HCT116 (cell line): ENCODE measurements around the gene PRKAB2. TPM values are rescaled to one million over a fixed set of nuclear protein-coding genes. Genes with fewer than 3 reads are reported as not detected.

ENCODE experiments used
- ATAC-seq: fragments of 200-7000 bp; cut with Tn5 transposase; 2 replicates; pipeline ENCODE4 v1.9.1; 2020; ENCODE audit warnings: mild to moderate bottlenecking, moderate library complexity
- BruUV-seq: library from RNA; stranded (reverse); fragments of 400-500 nt; replicated peaks from 2 replicates; lab custom pipeline; 2021; lab: Mats Ljungman, UMichigan
- CTCF ChIA-PET: fragments of 300-600 bp; sonication (Branson Sonifier 250); formaldehyde crosslinking; loops from one replicate; lab custom pipeline; 2021; ENCODE audit warnings: antibody characterized with exemption; lab: Charles Lee
- POLR2A ChIA-PET: fragments of 300-600, 350-600 bp; sonication (Branson Sonifier 250); formaldehyde crosslinking; loops from one replicate; lab custom pipeline; 2021; ENCODE audit warnings: antibody characterized with exemption; lab: Charles Lee
- RAD21 ChIA-PET, 2 experiments: fragments of 300-600 bp; sonication (Branson Sonifier 250); formaldehyde crosslinking; loops; one replicate each; lab custom pipeline; 2023; ENCODE audit warnings: low total read pairs in 2 of 2; ENCODE audit not compliant: uncharacterized antibody in 2 of 2, unreplicated experiment in 2 of 2, low non-redundant PET in 1 of 2; lab: Charles Lee
- DNase-seq: peaks from one replicate; pipeline ENCODE4 v3.0.0-alpha.2; 2010; ENCODE audit warnings: low read depth, low spot score
- H2AFZ ChIP-seq: fragments of 200-600 bp; shearing (Covaris generic), sonication (generic); 2 replicates; pipeline ENCODE4 v1.6.1; 2017; ENCODE audit warnings: low read depth, mixed run types, mixed read lengths, antibody characterized with exemption, low read length; ENCODE audit not compliant: poor library complexity, severe bottlenecking
- H3K27ac ChIP-seq: 2 replicates; pipeline ENCODE4 v1.5.1; 2012; ENCODE audit warnings: low read depth, low read length
- H3K27me3 ChIP-seq: fragments of 200-600 bp; sonication (generic); 2 replicates; pipeline ENCODE4 v1.6.1; 2016; ENCODE audit warnings: mixed run types, low read length, mixed read lengths; ENCODE audit not compliant: insufficient read depth
- H3K36me3 ChIP-seq, 2 experiments: fragments of 200-500 bp in 1 of 2; fragments of 200-600 bp in 1 of 2; sonication (Bioruptor generic) in 1 of 2; sonication (generic) in 1 of 2; 2 replicates each; pipeline versions ENCODE4 v1.5.1 to v1.6.1; 2014 to 2016; ENCODE audit warnings: low read length in 2 of 2, inconsistent platforms in 1 of 2, mixed read lengths in 1 of 2, mixed run types in 1 of 2; ENCODE audit not compliant: insufficient read depth in 2 of 2, control insufficient read depth in 1 of 2
- H3K4me1 ChIP-seq, 2 experiments: fragments of 200-600 bp in 1 of 2; sonication (generic) in 1 of 2; 2 replicates each; pipeline versions ENCODE4 v1.5.1 to v1.6.1; 2012 to 2017; ENCODE audit warnings: low read length in 2 of 2, inconsistent platforms in 1 of 2, mild to moderate bottlenecking in 1 of 2, mixed read lengths in 1 of 2, mixed run types in 1 of 2, moderate library complexity in 1 of 2; ENCODE audit not compliant: insufficient read depth in 2 of 2, control insufficient read depth in 1 of 2
- H3K4me2 ChIP-seq: fragments of 200-600 bp; sonication (generic); 2 replicates; pipeline ENCODE4 v1.6.1; 2017; ENCODE audit warnings: mixed run types, low read length, mixed read lengths
- H3K4me3 ChIP-seq, 2 experiments: fragments of 200-600 bp in 1 of 2; sonication (generic) in 1 of 2; replicated peaks in 1 of 2; 2 replicates each; pipeline ENCODE4 v1.5.1; 2011 to 2016; ENCODE audit warnings: low read length in 2 of 2, control low read depth in 1 of 2, low read depth in 1 of 2, mild to moderate bottlenecking in 1 of 2, mixed read lengths in 1 of 2, mixed run types in 1 of 2
- H3K79me2 ChIP-seq: fragments of 200-600 bp; sonication (generic); 2 replicates; pipeline ENCODE4 v1.6.1; 2017; ENCODE audit warnings: mild to moderate bottlenecking, mixed run types, low read length, moderate library complexity, mixed read lengths; ENCODE audit not compliant: insufficient read depth
- H3K9ac ChIP-seq: fragments of 200-600 bp; sonication (generic); 2 replicates; pipeline ENCODE4 v1.6.1; 2016; ENCODE audit warnings: low read length, mixed read lengths
- H3K9me2 ChIP-seq: fragments of 200-600 bp; sonication (generic), shearing (Covaris generic); 2 replicates; pipeline ENCODE4 v1.6.1; 2017; ENCODE audit warnings: mixed run types, mild to moderate bottlenecking, moderate library complexity; ENCODE audit not compliant: insufficient read depth
- H3K9me3 ChIP-seq, 2 experiments: fragments of 200-500 bp in 1 of 2; fragments of 200-600 bp in 1 of 2; sonication (Bioruptor generic) in 1 of 2; sonication (generic) in 1 of 2; 2 replicates each; pipeline ENCODE4 v1.6.1; 2014 to 2017; ENCODE audit warnings: low read length in 2 of 2, mixed read lengths in 2 of 2, inconsistent platforms in 1 of 2, low read depth in 1 of 2, mild to moderate bottlenecking in 1 of 2, mixed run types in 1 of 2, moderate library complexity in 1 of 2; ENCODE audit not compliant: control insufficient read depth in 1 of 2, insufficient read depth in 1 of 2
- H4K20me1 ChIP-seq: fragments of 200-600 bp; sonication (generic), shearing (Covaris generic); 2 replicates; pipeline ENCODE4 v1.6.1; 2017; ENCODE audit warnings: mixed run types, mild to moderate bottlenecking, moderate library complexity; ENCODE audit not compliant: insufficient read depth
- CBX3 ChIP-seq: IDR thresholded peaks from 2 replicates; pipeline ENCODE4 v1.6.1; 2012; ENCODE audit warnings: low read depth
- CEBPB ChIP-seq: IDR thresholded peaks from 2 replicates; pipeline ENCODE4 v1.6.1; 2012; ENCODE audit warnings: low read depth
- EGR1 ChIP-seq: IDR thresholded peaks from 2 replicates; pipeline ENCODE4 v1.6.1; 2012; ENCODE audit warnings: low read depth
- ELF1 ChIP-seq: IDR thresholded peaks from 2 replicates; pipeline ENCODE4 v1.6.1; 2012; ENCODE audit warnings: low read depth, borderline replicate concordance
- EZH2phosphoT487 ChIP-seq: fragments of 200-600 bp; IDR thresholded peaks from 2 replicates; pipeline ENCODE4 v1.6.1; 2018; ENCODE audit warnings: antibody characterized with exemption, borderline replicate concordance
- JUND ChIP-seq: IDR thresholded peaks from 2 replicates; pipeline ENCODE4 v1.6.1; 2012
- POLR2A ChIP-seq: IDR thresholded peaks from 2 replicates; pipeline ENCODE4 v1.7.0; 2011; ENCODE audit warnings: borderline replicate concordance; ENCODE audit not compliant: insufficient read depth, insufficient read length; ENCODE audit errors: extremely low read depth
- POLR2AphosphoS5 ChIP-seq: IDR thresholded peaks from 2 replicates; pipeline ENCODE4 v1.6.1; 2011; ENCODE audit warnings: mild to moderate bottlenecking, low read depth, low read length, moderate library complexity
- RAD21 ChIP-seq: IDR thresholded peaks from 2 replicates; pipeline ENCODE4 v1.6.1; 2012; ENCODE audit warnings: low read depth, mild to moderate bottlenecking
- SIN3A ChIP-seq: IDR thresholded peaks from 2 replicates; pipeline ENCODE4 v1.6.1; 2012; ENCODE audit warnings: low read depth
- SRF ChIP-seq: IDR thresholded peaks from 2 replicates; pipeline ENCODE4 v1.6.1; 2012; ENCODE audit warnings: low read depth
- TCF7L2 ChIP-seq: IDR thresholded peaks from 2 replicates; pipeline ENCODE4 v1.7.0; 2011; ENCODE audit warnings: borderline replicate concordance, inconsistent platforms; ENCODE audit not compliant: insufficient read depth, insufficient read length; ENCODE audit errors: extremely low read depth
- YY1 ChIP-seq: IDR thresholded peaks from 2 replicates; pipeline ENCODE4 v1.6.1; 2011; ENCODE audit warnings: low read length, low read depth, moderate library complexity, mild to moderate bottlenecking; ENCODE audit not compliant: insufficient replicate concordance; ENCODE audit errors: extremely low read depth
- intact Hi-C: fragments of 100-400 bp; cut with micrococcal nuclease; formaldehyde crosslinking; loops from 2 replicates; pipeline ENCODE4 v1.10.0; 2022
- total RNA-seq: library from RNA; stranded (reverse); gene quantifications from one replicate; pipeline ENCODE4 v1.2.1, GENCODE V29; 2021; ENCODE audit not compliant: unreplicated experiment
- TF ChIP-seq, protein P1 (sequence below), 3 experiments: fragments of 200-600 bp in 1 of 3; sonication (generic) in 1 of 3; IDR thresholded peaks in 2 of 3; conservative IDR thresholded peaks in 1 of 3; 2 replicates each; pipeline ENCODE4 v1.5.1; 2012 to 2017; ENCODE audit warnings: low read depth in 2 of 3, low read length in 2 of 3, antibody characterized with exemption in 1 of 3, borderline replicate concordance in 1 of 3, control low read depth in 1 of 3, mild to moderate bottlenecking in 1 of 3, mixed read lengths in 1 of 3, mixed run types in 1 of 3, moderate library complexity in 1 of 3; ENCODE audit not compliant: insufficient read depth in 1 of 3
- TF ChIP-seq, protein P2 (sequence below): IDR thresholded peaks from 2 replicates; pipeline ENCODE4 v1.6.1; 2012
- TF ChIP-seq, protein P3 (sequence below): IDR thresholded peaks from 2 replicates; pipeline ENCODE4 v1.6.1; 2012

The PRKAB2 gene
- total RNA-seq, 1 experiment from 2014 or later = 10.9 TPM

DNA sequence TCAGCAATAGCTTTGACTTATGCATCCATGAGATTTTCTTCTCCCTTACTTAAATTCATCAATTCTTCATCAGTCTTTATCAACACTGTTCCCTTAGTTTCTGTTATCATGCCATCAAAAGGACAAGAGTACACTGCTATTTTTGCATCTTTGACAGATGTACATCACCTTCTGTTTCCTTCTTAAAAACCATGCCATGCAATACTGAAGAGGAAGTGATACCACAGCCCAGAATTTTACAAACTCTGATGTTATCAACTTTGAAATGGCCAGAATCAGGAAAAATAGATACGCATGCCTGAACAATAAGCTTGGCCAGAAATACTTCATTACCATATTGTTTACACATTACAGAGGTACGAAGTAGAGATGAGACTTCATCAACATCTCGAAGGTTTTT is 31.8 kb upstream of the PRKAB2 start:
- Histone ChIP-seq H3K9ac (no peak overlapping the region), H3K36me3 (no peaks in the 10 kb centered on the region), H3K4me1 (no peaks in the 10 kb centered on the region), H3K4me3 (no peak overlapping the region), H3K9me3 (no peaks in the 10 kb centered on the region), H2AFZ (no peak overlapping the region), H3K79me2 (no peaks in the 10 kb centered on the region), H3K9me2 (no peaks in the 10 kb centered on the region), H3K27ac (no peak overlapping the region), H3K4me2 (no peak overlapping the region), H4K20me1 (no peaks in the 10 kb centered on the region), H3K27me3 (no peaks in the 10 kb centered on the region)
- CTCF ChIA-PET = no interaction called here
- intact Hi-C loops = no loop called here
- TF ChIP-seq EGR1 (no peak), TCF7L2 (no peak), SIN3A (no peak), JUND (no peak), ELF1 (no peak), POLR2A (no peak)
- TF ChIP-seq, protein P1, sequence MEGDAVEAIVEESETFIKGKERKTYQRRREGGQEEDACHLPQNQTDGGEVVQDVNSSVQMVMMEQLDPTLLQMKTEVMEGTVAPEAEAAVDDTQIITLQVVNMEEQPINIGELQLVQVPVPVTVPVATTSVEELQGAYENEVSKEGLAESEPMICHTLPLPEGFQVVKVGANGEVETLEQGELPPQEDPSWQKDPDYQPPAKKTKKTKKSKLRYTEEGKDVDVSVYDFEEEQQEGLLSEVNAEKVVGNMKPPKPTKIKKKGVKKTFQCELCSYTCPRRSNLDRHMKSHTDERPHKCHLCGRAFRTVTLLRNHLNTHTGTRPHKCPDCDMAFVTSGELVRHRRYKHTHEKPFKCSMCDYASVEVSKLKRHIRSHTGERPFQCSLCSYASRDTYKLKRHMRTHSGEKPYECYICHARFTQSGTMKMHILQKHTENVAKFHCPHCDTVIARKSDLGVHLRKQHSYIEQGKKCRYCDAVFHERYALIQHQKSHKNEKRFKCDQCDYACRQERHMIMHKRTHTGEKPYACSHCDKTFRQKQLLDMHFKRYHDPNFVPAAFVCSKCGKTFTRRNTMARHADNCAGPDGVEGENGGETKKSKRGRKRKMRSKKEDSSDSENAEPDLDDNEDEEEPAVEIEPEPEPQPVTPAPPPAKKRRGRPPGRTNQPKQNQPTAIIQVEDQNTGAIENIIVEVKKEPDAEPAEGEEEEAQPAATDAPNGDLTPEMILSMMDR (IDR thresholded peaks at IDR 0.05 in 2 of 3, conservative IDR thresholded peaks at IDR 0.05 in 1 of 3; ENCODE audit: borderline replicate concordance in 1 of 3, insufficient read depth in 1 of 3, low read depth in 2 of 3, low read length in 2 of 3) = no peak
- RAD21 ChIA-PET = no interaction called here
- DNase-seq = no peak
- POLR2A ChIA-PET = no interaction called here
- no peak for ATAC-seq
- BruUV-seq = no TSS peak

DNA sequence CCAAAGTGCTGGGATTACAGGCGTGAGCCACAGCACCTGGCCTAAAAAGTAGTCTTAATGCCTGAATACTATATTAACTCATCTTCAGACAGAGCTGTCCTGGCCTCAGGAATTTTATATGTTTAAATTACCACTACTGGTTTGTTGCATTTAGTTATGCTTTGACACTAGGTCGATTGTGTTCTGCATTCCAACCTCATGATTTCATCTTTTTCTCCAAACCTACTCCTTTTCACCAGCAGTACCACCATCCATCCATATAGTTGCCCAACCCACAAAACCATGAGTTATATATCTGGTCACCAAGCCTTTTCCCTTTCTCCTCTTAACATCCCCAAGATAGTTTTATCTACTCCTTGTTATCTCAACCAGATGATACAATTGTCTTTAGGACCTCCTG is 30.3 kb upstream of the PRKAB2 start:
- no peak overlapping the region for H3K9ac ChIP-seq
- no peak overlapping the region for H3K27ac ChIP-seq
- BruUV-seq = no TSS peak
- H3K4me2 ChIP-seq = no peak overlapping the region
- ChIA-PET RAD21 (no interaction called here), POLR2A (no interaction called here), CTCF (no interaction called here)
- no peaks in the 10 kb centered on the region for H4K20me1 ChIP-seq
- no peaks in the 10 kb centered on the region for H3K79me2 ChIP-seq
- H3K4me3 ChIP-seq = no peak overlapping the region
- no peaks in the 10 kb centered on the region for H3K36me3 ChIP-seq
- no peaks in the 10 kb centered on the region for H3K9me3 ChIP-seq
- H3K9me2 ChIP-seq = no peaks in the 10 kb centered on the region
- no peak for DNase-seq
- no peak for ATAC-seq
- H2AFZ ChIP-seq = no peak overlapping the region
- no peaks in the 10 kb centered on the region for H3K27me3 ChIP-seq
- intact Hi-C loops = no loop called here
- no peaks in the 10 kb centered on the region for H3K4me1 ChIP-seq
- TF ChIP-seq CBX3 = no peak
- no peak for TF ChIP-seq YY1
- TF ChIP-seq RAD21 = no peak
- TF ChIP-seq, protein P1 (IDR thresholded peaks at IDR 0.05 in 2 of 3, conservative IDR thresholded peaks at IDR 0.05 in 1 of 3; ENCODE audit: borderline replicate concordance in 1 of 3, insufficient read depth in 1 of 3, low read depth in 2 of 3, low read length in 2 of 3) = no peak
- TF ChIP-seq EGR1 = no peak
- no peak for TF ChIP-seq CEBPB
- no peak for TF ChIP-seq SRF
- no peak for TF ChIP-seq JUND
- TF ChIP-seq, protein P2, sequence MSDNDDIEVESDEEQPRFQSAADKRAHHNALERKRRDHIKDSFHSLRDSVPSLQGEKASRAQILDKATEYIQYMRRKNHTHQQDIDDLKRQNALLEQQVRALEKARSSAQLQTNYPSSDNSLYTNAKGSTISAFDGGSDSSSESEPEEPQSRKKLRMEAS = no peak
- no peak for TF ChIP-seq POLR2AphosphoS5
- TF ChIP-seq, protein P3, sequence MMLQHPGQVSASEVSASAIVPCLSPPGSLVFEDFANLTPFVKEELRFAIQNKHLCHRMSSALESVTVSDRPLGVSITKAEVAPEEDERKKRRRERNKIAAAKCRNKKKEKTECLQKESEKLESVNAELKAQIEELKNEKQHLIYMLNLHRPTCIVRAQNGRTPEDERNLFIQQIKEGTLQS = no peak
- no peak for TF ChIP-seq POLR2A
- no peak for TF ChIP-seq EZH2phosphoT487
